Liver (tissue), 9 donors: ENCODE data around the gene SLC22A13. TPM values are rescaled to one million over a fixed set of nuclear protein-coding genes. Genes with fewer than 3 reads are reported as not detected.

ENCODE experiments used
- DNase-seq: peaks from one replicate; pipeline ENCODE4 v3.0.0-alpha.2; 2017; ENCODE audit warnings: low spot score
- H3K27ac ChIP-seq, 2 donors: one replicate each; pipeline ENCODE4 v1.7.0; 2013; ENCODE audit warnings: inconsistent platforms in 2 of 2, low read length in 2 of 2, control low read depth in 1 of 2, low read depth in 1 of 2, mild to moderate bottlenecking in 1 of 2
- H3K27me3 ChIP-seq, 4 donors: one replicate each; pipeline versions ENCODE4 v1.6.1 to v1.7.0; 2013; ENCODE audit warnings: low read length in 3 of 4, inconsistent platforms in 1 of 4, mild to moderate bottlenecking in 1 of 4, moderate library complexity in 1 of 4; ENCODE audit not compliant: control insufficient read depth in 4 of 4, insufficient read depth in 4 of 4
- H3K36me3 ChIP-seq, 4 donors: one replicate each; pipeline versions ENCODE4 v1.6.1 to v1.7.0; 2013; ENCODE audit warnings: low read length in 3 of 4, mild to moderate bottlenecking in 3 of 4, low read depth in 1 of 4, moderate library complexity in 1 of 4; ENCODE audit not compliant: control insufficient read depth in 4 of 4, insufficient read depth in 3 of 4
- H3K4me1 ChIP-seq, 4 donors: one replicate each; pipeline versions ENCODE4 v1.6.1 to v1.7.0; 2013; ENCODE audit warnings: low read length in 3 of 4, mild to moderate bottlenecking in 3 of 4, moderate library complexity in 1 of 4; ENCODE audit not compliant: control insufficient read depth in 4 of 4, insufficient read depth in 4 of 4
- H3K4me3 ChIP-seq, 3 donors: one replicate each; pipeline versions ENCODE4 v1.6.1 to v1.7.0; 2013; ENCODE audit warnings: low read length in 3 of 3, control low read depth in 1 of 3, low read depth in 1 of 3, mild to moderate bottlenecking in 1 of 3
- H3K9ac ChIP-seq, 2 donors: one replicate each; pipeline ENCODE4 v1.7.0; 2013; ENCODE audit warnings: low read length in 2 of 2, mild to moderate bottlenecking in 2 of 2, moderate library complexity in 2 of 2, control low read depth in 1 of 2, low read depth in 1 of 2
- H3K9me3 ChIP-seq, 4 donors: one replicate each; pipeline versions ENCODE4 v1.6.1 to v1.7.0; 2013; ENCODE audit warnings: low read length in 3 of 4; ENCODE audit not compliant: control insufficient read depth in 4 of 4
- CTCF ChIP-seq: fragments of 150-350 bp; IDR thresholded peaks from 2 replicates; pipeline ENCODE4 v1.5.1; 2017; ENCODE audit warnings: improper control_type of control experiment, low read depth, low read length; ENCODE audit not compliant: missing input control
- EGR1 ChIP-seq, 2 donors: IDR thresholded peaks; 2 replicates each; pipeline ENCODE4 v1.6.1; 2016 to 2018; ENCODE audit warnings: antibody characterized with exemption in 2 of 2, low read depth in 2 of 2
- FOXA1 ChIP-seq: IDR thresholded peaks from 2 replicates; pipeline ENCODE4 v1.6.1; 2016; ENCODE audit warnings: antibody characterized with exemption
- FOXA2 ChIP-seq: IDR thresholded peaks from 2 replicates; pipeline ENCODE4 v1.6.1; 2016; ENCODE audit warnings: antibody characterized with exemption
- GABPA ChIP-seq, 2 donors: IDR thresholded peaks in 1 of 2; conservative IDR thresholded peaks in 1 of 2; 2 replicates each; pipeline ENCODE4 v1.6.1; 2016; ENCODE audit warnings: antibody characterized with exemption in 2 of 2, mild to moderate bottlenecking in 1 of 2, moderate library complexity in 1 of 2
- HNF4A ChIP-seq, 2 donors: conservative IDR thresholded peaks; 2 replicates each; pipeline ENCODE4 v1.6.1; 2016; ENCODE audit warnings: antibody characterized with exemption in 2 of 2, mild to moderate bottlenecking in 2 of 2
- HNF4G ChIP-seq: IDR thresholded peaks from 2 replicates; pipeline ENCODE4 v1.6.1; 2016; ENCODE audit warnings: antibody characterized with exemption
- JUND ChIP-seq, 2 donors: IDR thresholded peaks; 2 replicates each; pipeline ENCODE4 v1.6.1; 2016; ENCODE audit warnings: antibody characterized with exemption in 2 of 2
- NR2F2 ChIP-seq: IDR thresholded peaks from 2 replicates; pipeline ENCODE4 v1.6.1; 2016; ENCODE audit warnings: antibody characterized with exemption
- RAD21 ChIP-seq, 2 donors: IDR thresholded peaks; 2 replicates each; pipeline ENCODE4 v1.6.1; 2016; ENCODE audit warnings: antibody characterized with exemption in 2 of 2, mild to moderate bottlenecking in 2 of 2
- REST ChIP-seq: IDR thresholded peaks from 2 replicates; pipeline ENCODE4 v1.6.1; 2016; ENCODE audit warnings: antibody characterized with exemption, mild to moderate bottlenecking
- RXRA ChIP-seq, 2 donors: IDR thresholded peaks; 2 replicates each; pipeline ENCODE4 v1.6.1; 2017 to 2018; ENCODE audit warnings: antibody characterized with exemption in 2 of 2, mild to moderate bottlenecking in 1 of 2
- SP1 ChIP-seq: IDR thresholded peaks from 2 replicates; pipeline ENCODE4 v1.6.1; 2018; ENCODE audit warnings: antibody characterized with exemption, mild to moderate bottlenecking
- TAF1 ChIP-seq: conservative IDR thresholded peaks from 2 replicates; pipeline ENCODE4 v1.6.1; 2016; ENCODE audit warnings: antibody characterized with exemption, mild to moderate bottlenecking
- YY1 ChIP-seq: IDR thresholded peaks from 2 replicates; pipeline ENCODE4 v1.6.1; 2016; ENCODE audit warnings: antibody characterized with exemption, mild to moderate bottlenecking
- ZBTB33 ChIP-seq: IDR thresholded peaks from 2 replicates; pipeline ENCODE4 v1.6.1; 2016; ENCODE audit warnings: antibody characterized with exemption
- WGBS: extraction: QIAGEN DNeasy Blood & Tissue Kit; methylation state at CpG from one replicate; pipeline ENCODE4 v1.1.7; 2013; 5-methylcytosine and 5-hydroxymethylcytosine counted together
- polyA plus RNA-seq, 2 donors: library from polyadenylated mRNA; stranded (reverse) in 1 of 2; unstranded in 1 of 2; fragments of 200-250 nt in 1 of 2; fragments of >200 nt in 1 of 2; fragmentation: Nextera tagmentation in 1 of 2; extraction: Ambion mirVana in 1 of 2; gene quantifications; one replicate each; pipeline versions ENCODE4 v1.2.1 to v1.2.3, GENCODE V29; 2013 to 2015
- total RNA-seq, 2 donors: library from RNA; depleted of rRNA; stranded (reverse); fragments of >200 nt; gene quantifications; one replicate each; pipeline ENCODE4 v1.2.3, GENCODE V29; 2014
- TF ChIP-seq, protein P1 (sequence below): IDR thresholded peaks from 2 replicates; pipeline ENCODE4 v1.6.1; 2016; ENCODE audit warnings: antibody characterized with exemption
- TF ChIP-seq, protein P2 (sequence below): IDR thresholded peaks from 2 replicates; pipeline ENCODE4 v1.6.1; 2016; ENCODE audit warnings: antibody characterized with exemption
- donor health status: healthy.
- donor health status: healthy.
- donor health status: healthy.
- donor health status: healthy.
- donor health status: healthy.

SLC22A13 gene
- total and polyA plus RNA-seq, 4 donors: 0.10 to 0.42 (median 0.14) TPM; not detected in 1

- WGBS: 89% methylated on average over 10 of the region's 10 CpGs
- Histone ChIP-seq H3K9ac (no peak overlapping the region), H3K27me3 (no peaks in the 10 kb centered on the region), H3K4me3 (no peak overlapping the region), H3K27ac (no peak overlapping the region), H3K4me1 (no peaks in the 10 kb centered on the region), H3K9me3 (no peaks in the 10 kb centered on the region), H3K36me3 (no peaks in the 10 kb centered on the region)
- TF ChIP-seq GABPA (IDR thresholded peaks at IDR 0.05 in 1 of 2, conservative IDR thresholded peaks at IDR 0.05 in 1 of 2) (no peak), NR2F2 (no peak), EGR1 (IDR thresholded peaks at IDR 0.05; ENCODE audit: low read depth in 2 of 2) (no peak), REST (no peak), JUND (IDR thresholded peaks at IDR 0.05) (no peak), RXRA (IDR thresholded peaks at IDR 0.05) (no peak), SP1 (no peak), FOXA2 (no peak), YY1 (no peak), ZBTB33 (no peak), HNF4G (no peak), CTCF (no peak), FOXA1 (no peak), TAF1 (no peak), RAD21 (IDR thresholded peaks at IDR 0.05) (no peak), HNF4A (conservative IDR thresholded peaks at IDR 0.05) (no peak)
- TF ChIP-seq, protein P1, sequence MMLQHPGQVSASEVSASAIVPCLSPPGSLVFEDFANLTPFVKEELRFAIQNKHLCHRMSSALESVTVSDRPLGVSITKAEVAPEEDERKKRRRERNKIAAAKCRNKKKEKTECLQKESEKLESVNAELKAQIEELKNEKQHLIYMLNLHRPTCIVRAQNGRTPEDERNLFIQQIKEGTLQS: no peak
- TF ChIP-seq, protein P2, sequence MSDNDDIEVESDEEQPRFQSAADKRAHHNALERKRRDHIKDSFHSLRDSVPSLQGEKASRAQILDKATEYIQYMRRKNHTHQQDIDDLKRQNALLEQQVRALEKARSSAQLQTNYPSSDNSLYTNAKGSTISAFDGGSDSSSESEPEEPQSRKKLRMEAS: no peak
- no peak for DNase-seq
Measured at GRCh38 chr3:38315488-38316230, 50.0 kb downstream of the SLC22A13 start.
